Measurements from ENCODE around the gene SASH1. TPM values are rescaled to one million over a fixed set of nuclear protein-coding genes. Genes with fewer than 3 reads are reported as not detected.

Gene SASH1
- total RNA-seq, 1 experiment from 2014 or later, result 33.2 TPM

GRCh38 chr6:148396411-148396810, 53.8 kb downstream of the SASH1 start:
- Histone ChIP-seq H3K56ac (ENCODE audit: insufficient read length, low read depth, low read length) (no peak overlapping the region), H4K91ac (ENCODE audit: insufficient read length, low read depth, low read length) (no peak overlapping the region), H3K23ac (ENCODE audit: insufficient read length, low read depth, low read length) (no peak overlapping the region), H3K4ac (ENCODE audit: low read depth, low read length) (no peak overlapping the region), H3K27me3 (ENCODE audit: insufficient read depth, low read length) (no peaks in the 10 kb centered on the region), H4K5ac (ENCODE audit: insufficient read length, low read depth, low read length) (no peak overlapping the region), H2BK12ac (ENCODE audit: insufficient read length, low read depth, low read length) (no peak overlapping the region), H3K23me2 (ENCODE audit: insufficient read length, low read depth, low read length, poor library complexity, severe bottlenecking) (no peaks in the 10 kb centered on the region), H2BK15ac (ENCODE audit: low read depth, low read length) (no peak overlapping the region), H3K27ac (ENCODE audit: insufficient read length, low read depth, low read length) (no peak overlapping the region), H4K20me1 (ENCODE audit: control insufficient read depth, insufficient read depth, insufficient read length) (no peaks in the 10 kb centered on the region), H3K79me1 (ENCODE audit: insufficient read depth, low read depth, low read length, poor library complexity, severe bottlenecking) (no peaks in the 10 kb centered on the region), H3K4me1 (ENCODE audit: insufficient read depth, low read length) (no peaks in the 10 kb centered on the region; the same call in 1 of the 2 replicates), H3K18ac (ENCODE audit: insufficient read length, low read depth, low read length) (no peak overlapping the region), H4K8ac (replicated peaks; ENCODE audit: insufficient read length, low read depth, low read length) (no peak overlapping the region), H2BK120ac (ENCODE audit: low read depth, low read length, poor library complexity, severe bottlenecking) (no peak overlapping the region), H2AK5ac (ENCODE audit: insufficient read length, low read length) (no peak overlapping the region), H2AFZ (ENCODE audit: low read length) (no peak overlapping the region), H3T11ph (ENCODE audit: low read length) (no peak overlapping the region), H3K14ac (ENCODE audit: insufficient read depth, low read length) (no peak overlapping the region), H3K79me2 (ENCODE audit: insufficient read depth, low read length) (no peaks in the 10 kb centered on the region), H2BK20ac (ENCODE audit: low read depth, low read length, poor library complexity, severe bottlenecking) (no peak overlapping the region), H3K9ac (ENCODE audit: extremely low read depth, insufficient read length, low read length) (no peak overlapping the region), H3K9me3 (ENCODE audit: control insufficient read depth, low read depth, low read length) (no peaks in the 10 kb centered on the region), H2BK5ac (ENCODE audit: insufficient read length, low read length) (no peak overlapping the region), H3K4me2 (ENCODE audit: insufficient read depth, insufficient read length, low read length) (no peak overlapping the region)
- H3K4me3 Mint-ChIP-seq, result no peak overlapping the region
- no CpG with 5 or more reads among the region's 2 CpGs for WGBS (ENCODE audit: extremely low coverage, insufficient read length, low lambda C conversion rate)
- DNase-seq, result no peak
- H3K4me1 Mint-ChIP-seq, result peaks cover 10 to 20% of the 10 kb centered on the region in 2 experiments
- TF ChIP-seq, protein P1, sequence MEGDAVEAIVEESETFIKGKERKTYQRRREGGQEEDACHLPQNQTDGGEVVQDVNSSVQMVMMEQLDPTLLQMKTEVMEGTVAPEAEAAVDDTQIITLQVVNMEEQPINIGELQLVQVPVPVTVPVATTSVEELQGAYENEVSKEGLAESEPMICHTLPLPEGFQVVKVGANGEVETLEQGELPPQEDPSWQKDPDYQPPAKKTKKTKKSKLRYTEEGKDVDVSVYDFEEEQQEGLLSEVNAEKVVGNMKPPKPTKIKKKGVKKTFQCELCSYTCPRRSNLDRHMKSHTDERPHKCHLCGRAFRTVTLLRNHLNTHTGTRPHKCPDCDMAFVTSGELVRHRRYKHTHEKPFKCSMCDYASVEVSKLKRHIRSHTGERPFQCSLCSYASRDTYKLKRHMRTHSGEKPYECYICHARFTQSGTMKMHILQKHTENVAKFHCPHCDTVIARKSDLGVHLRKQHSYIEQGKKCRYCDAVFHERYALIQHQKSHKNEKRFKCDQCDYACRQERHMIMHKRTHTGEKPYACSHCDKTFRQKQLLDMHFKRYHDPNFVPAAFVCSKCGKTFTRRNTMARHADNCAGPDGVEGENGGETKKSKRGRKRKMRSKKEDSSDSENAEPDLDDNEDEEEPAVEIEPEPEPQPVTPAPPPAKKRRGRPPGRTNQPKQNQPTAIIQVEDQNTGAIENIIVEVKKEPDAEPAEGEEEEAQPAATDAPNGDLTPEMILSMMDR (conservative IDR thresholded peaks at IDR 0.05), result no peak
- H3K36me3 Mint-ChIP-seq (ENCODE audit: insufficient read depth in 1 of 3, low read depth in 3 of 3), result peaks cover 2 to 16% (median 15%) of the 10 kb centered on the region in 3 experiments; a peak in 5 of 7 replicates
- no peaks in the 10 kb centered on the region for H3K27me3 Mint-ChIP-seq (ENCODE audit: low read depth)
- H3K27ac Mint-ChIP-seq, result no peak overlapping the region; a peak in 1 of 7 replicates
- no peaks in the 10 kb centered on the region for H3K9me3 Mint-ChIP-seq
